Measurements from ENCODE around the gene HOOK1.

- TF ChIP-seq CTCF (optimal IDR thresholded peaks at IDR 0.05 in 1 of 3, IDR thresholded peaks at IDR 0.05 in 1 of 3, conservative IDR thresholded peaks at IDR 0.05 in 1 of 3; ENCODE audit: extremely low read depth in 1 of 3, insufficient read depth in 2 of 3, low read length in 3 of 3) (no peak), EZH2 (IDR thresholded peaks at IDR 0.05; ENCODE audit: low read length) (no peak)
Measured at GRCh38 chr1:59805554-59805953, 9.2 kb upstream of the HOOK1 start.

Measured in keratinocyte (primary cell).